RKO (cell line): ENCODE results near the gene MRGPRX2.
A peak's percentile ranks its signal among the peaks of the same experiment; 100 is the strongest.

ENCODE experiments used
- DNase-seq: peaks from one replicate; pipeline ENCODE4 v3.0.0-alpha.2; 2016; ENCODE audit warnings: low spot score

MRGPRX2 gene

DNA sequence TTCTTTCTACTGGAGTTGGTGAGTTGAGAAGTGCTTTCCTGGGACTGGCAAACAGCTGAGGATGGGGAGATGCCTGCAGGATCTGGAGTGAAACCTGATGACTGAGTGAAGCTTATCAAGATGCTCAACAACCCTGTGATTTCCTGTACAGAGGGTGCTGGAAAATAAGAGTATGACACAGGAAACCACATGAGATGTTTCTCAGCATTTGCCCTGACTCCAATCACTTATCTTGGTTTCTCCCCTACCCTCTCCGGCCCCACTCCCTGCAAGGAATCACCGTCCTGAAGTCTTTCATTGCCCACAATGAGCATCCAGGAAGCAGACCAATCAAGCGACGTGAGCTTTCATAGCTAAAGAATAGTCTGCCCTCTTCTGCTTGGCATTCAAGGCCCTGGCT, at the start of gene MRGPRX2:
MRGPRX2 (minus strand) TSS at position 89 of the 400 bp plus-strand sequence. CDS start 4,315 bp downstream, outside the sequence.
- no peak for DNase-seq

DNA sequence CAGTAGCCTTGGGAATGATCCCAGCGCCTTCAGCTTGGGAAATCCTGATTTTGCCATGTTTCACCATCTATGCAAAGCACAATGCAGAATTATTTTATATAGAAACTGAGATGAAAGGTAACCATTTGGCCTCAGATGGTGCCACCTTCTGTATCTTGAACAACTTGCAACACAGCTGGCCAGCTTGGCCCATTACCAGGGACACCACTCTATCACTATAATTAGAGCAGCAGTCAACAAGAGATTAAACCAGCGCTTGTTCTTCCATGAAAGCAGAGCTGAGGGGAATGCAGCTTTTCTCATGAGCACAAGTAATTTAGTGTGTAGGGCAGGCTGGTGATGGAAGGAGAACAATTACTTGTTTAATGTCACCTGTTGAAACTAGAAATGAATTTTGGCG, 49.8 kb upstream of the MRGPRX2 start:
- DNase-seq, result no peak

DNA sequence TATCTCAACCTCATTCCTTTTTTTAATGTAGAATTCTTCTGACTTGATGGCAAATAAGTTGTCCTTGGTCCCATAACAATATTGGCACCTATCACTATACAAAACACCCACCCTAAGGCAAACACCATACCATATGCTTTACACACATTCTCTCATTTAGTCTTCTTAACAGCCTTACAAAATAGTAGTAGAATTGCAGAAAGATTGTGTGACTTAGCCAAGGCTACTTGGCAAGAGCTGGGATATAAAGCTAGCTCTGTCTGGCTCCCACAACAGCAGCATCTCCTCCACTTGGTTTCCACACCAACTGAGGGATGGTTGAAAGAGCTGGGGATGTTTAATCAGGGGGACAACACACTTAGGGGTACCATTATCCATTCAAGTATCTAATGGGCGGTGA, 46.6 kb upstream of the MRGPRX2 start:
- no peak for DNase-seq

DNA sequence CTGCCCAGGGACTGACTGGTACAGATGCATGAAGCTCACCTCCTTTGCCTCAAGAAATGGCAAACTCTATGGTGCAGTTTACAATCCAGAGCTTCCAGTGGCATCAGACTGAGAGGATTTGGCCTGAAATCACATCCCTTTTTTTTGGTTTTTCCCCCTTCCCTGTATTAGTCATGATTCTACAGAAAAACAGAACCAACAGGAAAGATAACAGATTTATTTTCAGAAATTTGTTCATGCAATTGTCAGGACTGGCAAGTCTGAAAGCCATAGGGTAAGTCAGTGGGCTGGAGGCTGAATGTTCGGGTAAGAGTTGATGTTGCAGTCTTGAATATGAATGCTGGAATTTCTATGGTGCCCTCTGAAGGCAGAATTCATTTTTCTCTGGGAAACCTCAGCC, 44.5 kb upstream of the MRGPRX2 start:
- no peak for DNase-seq

DNA sequence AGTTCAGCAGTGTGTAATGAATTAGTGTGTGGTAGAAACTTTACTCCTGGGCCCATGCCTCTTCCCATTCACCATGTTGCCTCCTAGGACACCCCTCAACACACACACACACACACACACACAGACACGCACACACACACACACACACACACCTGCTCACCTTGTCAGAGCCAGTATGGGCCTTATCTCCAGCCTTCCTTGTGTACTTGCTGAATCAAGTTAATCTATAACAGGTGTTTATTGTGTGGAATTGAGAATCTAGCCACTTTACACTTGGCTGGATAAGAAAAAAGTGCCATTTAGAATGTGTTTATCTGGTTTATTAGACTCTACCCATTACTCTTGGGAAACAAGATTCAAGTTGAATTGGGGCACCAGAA, 42.0 kb upstream of the MRGPRX2 start:
- no peak for DNase-seq

DNA sequence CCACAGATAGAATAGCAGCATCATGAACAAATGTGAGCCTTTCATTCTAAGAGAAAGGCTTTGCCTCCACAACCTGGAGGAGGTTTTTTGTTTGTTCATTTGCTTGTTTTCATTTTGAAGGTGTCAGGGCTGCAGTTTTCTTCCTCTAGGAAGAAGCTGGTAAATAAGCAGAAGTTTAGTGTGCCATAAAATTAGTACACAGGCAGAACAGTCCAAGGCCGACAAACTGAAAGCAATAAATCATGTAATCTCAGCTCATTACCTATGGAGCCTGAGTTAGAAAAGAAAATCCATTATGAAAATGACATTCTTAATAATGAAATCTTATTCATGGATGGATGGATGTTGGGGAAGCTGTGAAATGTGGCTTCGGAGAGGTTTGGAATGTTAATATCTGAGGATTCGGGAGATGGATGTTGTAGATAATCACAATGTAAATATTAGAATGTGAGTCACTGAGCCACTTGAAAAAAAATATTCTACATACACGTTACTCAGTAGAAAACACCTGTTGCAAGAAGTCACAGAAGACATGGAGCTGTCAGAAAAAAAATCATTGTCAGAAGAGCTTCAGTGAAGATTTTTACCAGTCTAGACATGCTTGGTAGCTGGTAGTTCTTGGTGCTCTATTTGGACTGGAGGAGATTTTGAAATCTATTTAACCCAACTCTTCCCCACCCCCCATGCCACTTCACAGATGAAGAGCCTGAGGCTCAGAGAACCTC, 41.4 kb upstream of the MRGPRX2 start:
- no peak for DNase-seq

DNA sequence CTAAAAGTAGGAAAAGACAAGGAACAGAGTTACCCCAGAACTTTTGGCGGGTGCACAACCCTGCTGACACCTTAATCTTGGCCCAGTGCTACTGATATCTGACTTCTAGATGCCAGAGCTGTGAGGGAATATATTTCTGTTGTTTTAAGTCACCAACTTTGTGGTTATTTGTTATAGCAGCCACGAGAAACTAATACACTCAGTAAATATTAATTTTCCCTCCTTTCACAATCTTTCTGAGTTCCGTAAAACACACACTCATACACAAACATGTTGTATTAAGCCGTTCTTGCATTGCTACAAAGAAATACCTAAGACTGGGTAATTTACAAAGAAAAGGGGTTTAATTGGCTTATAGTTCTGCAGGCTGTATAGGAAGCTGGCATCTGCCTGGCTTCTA, 40.4 kb upstream of the MRGPRX2 start:
- no peak for DNase-seq

DNA sequence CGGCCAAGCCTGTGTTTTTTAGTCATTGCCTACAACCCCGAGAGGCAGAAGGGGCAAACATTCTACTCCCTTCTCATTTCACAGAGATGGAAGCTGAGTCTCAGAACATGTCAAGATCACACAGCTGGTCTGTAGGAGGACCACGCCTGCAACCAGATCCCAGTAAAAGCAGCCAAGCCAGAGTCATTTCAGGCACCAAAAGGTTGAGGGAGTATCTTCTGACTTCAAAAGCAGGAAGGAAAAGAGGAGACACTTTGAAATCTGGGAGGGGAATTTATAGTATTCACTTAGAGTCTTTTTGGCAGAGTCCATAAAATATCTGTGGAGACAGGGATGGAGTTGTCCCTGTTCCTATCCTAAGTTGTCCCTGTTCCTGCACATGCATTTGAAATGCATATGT, 38.6 kb upstream of the MRGPRX2 start:
- DNase-seq, result no peak

DNA sequence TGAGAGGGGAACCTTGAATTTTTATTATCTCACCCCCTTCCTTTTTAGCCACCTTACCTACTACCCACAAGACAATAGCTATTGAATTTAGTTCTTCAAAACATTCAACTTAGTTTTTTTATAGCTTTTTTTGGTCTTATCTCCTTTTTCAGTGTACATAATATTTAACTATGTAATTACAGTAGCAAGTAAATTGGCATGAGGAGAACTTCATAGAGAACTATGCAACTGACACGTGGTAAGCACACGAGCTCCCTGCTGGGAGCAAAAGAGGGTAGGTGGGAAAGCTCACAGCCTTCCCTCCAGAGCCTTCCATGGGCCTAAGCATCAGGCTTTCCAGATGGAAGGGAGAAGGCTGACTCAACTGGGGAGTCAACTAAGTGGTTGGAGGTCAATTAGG, 34.3 kb upstream of the MRGPRX2 start:
- DNase-seq, result no peak

DNA sequence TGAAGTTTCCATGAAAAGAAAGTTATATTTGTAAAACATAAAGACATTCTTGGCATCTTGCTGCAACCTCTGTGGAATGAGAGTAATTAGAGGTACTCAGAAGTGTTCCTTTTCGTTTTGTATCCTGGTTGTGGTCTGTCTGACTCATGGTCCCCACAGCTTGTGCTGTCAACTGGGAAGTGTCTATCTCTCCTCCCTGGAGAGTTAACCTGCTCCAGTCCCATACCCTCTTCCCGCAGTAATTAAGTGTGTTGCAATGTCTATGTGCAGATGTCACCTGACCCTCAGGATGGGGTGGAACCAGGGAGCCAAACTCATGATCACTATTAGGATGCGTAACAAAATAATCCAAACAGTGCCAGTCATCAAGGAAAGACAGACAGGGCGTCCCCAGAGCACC, 33.5 kb upstream of the MRGPRX2 start:
- no peak for DNase-seq

DNA sequence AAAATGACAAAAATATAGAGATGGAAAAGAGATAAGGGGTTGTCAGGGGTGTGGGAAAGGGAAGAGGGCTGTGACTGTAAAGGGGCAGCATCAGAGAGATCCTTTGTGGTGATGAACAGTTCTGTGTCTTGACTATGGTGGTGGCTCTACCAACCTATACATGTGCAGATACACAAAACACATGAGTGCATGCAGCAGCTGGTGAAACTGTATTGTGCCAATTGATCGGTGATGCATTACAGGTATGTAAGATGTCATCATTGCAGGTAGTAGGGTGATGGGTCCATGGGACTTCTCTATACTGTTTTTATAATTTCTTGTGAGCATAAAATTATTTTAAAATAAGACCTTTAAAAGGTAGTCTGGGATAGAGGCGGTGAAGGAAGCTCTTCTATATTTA, 32.3 kb upstream of the MRGPRX2 start:
- DNase-seq, result no peak

DNA sequence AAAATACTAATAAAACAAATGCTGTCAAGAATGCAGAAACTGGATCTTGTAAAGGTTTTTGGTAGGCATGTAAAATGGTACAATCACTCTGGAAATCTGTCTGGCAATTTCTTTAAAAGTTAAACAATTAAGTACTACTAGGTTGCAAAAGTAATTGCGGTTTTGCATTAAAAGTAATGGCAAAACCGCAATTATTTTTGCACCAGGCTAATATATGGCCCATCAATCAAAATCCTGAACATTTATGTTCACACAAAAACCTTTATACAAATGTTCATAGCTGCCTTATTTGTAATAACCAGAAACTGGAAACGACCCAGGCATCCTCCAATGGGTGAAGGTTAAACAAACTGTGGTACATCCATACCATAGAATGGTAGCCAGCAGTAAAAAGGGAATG, 31.8 kb upstream of the MRGPRX2 start:
- DNase-seq, result no peak

DNA sequence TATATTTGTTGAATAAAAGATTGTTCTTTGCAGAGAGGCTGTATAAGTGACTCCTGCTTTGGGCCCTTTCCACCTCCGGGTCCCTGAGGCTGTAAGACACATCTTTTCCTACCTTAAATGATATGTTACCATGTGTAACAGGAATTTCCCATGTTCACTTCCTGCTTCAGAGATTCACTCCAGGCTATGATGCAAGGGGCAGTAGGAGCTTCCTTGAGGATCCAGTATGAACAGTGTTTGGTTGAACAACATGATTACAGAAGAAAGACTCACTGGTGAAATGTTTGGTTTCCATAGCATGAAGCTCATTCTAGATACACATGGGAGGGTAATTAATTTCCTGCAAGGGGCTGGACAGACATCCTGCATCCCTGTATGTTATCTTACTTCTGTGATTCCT, 30.8 kb upstream of the MRGPRX2 start:
- no peak for DNase-seq

DNA sequence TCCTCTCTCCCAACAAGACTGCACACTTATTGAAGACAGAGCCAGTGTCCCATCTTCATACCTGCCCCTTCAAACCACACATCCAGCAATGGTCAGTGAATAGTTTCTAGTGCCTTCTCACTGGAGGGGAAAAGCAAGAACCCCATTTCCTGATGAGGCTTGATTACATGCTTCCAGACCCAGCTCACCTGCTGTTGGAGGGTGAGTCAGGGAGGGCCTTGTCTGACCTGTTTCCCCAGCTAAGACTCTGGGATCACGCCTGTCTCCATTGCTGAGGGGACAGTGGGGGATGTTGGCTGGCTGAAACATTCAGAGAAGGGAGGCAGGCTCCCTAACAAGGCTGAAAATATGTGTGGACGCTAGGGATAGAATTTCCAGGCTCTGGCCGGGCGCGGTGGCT, 28.9 kb upstream of the MRGPRX2 start:
- DNase-seq, result no peak

DNA sequence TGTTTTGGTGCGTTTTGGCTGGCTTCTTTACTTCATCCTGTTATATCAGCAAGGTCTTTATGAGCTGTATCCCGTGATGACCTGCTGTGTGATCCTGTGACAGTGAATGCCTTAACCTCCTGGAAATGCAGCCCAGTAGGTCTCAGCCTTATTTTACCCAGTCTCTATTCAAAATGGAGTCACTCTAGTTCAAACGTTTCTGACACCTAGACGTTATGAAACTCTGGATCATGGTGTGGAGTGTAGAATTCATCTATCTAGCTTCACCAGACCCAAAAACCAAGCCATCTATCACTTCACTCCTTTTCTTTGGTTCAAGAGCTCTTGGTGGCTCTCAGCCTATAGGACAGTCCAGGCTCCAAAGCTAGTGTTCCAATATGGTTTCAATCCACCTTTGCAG, 28.3 kb upstream of the MRGPRX2 start:
- DNase-seq, result no peak

DNA sequence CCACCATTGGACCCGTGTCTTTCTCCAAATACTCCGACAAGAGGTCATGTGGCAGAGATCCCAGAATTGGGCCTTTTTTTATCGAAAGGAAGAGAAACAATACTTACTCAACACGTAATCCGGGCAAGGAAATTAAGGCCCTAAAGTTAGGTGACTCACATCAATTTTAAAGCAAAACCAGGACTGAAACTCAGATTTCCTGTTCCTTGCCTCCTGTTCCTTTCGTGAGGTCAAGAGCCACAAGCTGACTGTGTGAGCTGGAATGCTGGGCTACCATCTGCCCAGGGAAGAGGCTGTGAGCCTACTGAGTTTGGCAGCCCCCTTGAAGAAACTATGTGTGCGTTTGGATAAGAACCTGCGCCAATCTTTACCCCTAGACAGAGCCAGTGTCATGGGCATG, 27.1 kb upstream of the MRGPRX2 start:
- DNase-seq, result no peak

DNA sequence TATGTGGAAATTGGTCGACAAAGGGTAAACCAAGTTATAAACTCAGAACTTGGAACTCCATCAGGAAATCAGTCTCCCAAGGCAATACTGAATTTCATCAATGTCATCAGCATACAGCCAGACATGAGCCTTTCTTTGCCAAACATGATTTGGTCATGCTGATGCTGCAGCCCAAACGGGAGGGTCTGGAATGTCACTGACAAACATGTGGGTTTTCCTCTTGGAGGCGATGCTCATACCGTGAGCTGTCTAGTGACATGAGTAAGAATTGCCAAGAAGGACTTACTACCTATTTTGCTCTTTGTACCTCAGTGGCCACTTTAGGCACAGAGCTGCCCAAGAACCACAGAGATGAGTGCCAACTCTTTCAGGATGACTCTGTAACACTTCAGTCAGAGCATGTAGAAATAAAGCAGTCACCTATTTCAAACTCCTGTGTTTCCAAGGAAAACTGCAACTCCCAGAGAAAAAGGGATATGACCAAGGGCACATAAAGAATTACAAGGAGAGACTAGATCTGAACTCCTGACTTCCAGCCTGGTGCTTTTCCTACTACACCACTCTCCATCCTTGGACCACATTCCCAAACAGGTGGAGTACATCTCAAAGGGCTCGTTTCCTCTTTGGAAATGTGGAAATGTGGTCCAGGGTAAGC, 24.3 kb upstream of the MRGPRX2 start:
- DNase-seq, result no peak

DNA sequence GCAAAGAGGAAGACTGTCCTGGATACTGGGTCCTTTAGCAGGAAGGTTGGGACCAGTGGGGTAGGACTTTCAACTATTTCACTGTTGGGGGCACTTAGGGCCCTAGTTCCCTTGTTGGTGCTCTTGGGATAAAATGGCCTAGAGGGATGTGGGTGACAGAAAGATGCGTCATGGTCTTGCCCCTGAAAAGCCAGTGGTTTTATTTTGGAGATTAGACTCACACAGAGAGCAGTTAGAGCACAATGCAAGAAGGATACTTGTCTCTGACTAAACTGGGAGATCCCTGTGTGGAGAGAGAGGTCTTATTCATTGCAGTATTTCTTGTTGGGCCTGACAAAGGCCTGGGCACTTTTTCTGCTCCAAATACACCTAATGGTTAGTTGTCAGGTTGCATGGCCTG, 22.6 kb upstream of the MRGPRX2 start:
- DNase-seq, result no peak

DNA sequence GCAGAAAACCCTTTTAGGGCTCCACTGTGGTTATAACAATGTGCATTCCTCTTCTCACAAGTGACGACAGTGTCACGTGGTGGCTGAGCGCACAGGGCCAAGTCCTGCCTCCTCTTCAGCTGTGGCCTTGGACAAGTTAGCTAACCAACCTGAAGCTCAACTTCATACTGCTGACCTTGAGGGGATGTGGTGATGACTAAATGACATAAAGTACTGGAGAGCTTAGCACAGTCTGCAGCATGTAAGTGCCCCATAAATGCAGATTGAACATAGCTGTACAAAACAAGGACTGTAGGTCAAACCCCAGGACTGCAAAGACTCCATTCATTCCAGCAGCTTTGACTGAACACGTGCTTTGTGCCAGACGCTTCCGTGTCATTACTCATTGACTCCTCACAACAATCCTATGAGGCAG, 20.1 kb upstream of the MRGPRX2 start:
- no peak for DNase-seq

DNA sequence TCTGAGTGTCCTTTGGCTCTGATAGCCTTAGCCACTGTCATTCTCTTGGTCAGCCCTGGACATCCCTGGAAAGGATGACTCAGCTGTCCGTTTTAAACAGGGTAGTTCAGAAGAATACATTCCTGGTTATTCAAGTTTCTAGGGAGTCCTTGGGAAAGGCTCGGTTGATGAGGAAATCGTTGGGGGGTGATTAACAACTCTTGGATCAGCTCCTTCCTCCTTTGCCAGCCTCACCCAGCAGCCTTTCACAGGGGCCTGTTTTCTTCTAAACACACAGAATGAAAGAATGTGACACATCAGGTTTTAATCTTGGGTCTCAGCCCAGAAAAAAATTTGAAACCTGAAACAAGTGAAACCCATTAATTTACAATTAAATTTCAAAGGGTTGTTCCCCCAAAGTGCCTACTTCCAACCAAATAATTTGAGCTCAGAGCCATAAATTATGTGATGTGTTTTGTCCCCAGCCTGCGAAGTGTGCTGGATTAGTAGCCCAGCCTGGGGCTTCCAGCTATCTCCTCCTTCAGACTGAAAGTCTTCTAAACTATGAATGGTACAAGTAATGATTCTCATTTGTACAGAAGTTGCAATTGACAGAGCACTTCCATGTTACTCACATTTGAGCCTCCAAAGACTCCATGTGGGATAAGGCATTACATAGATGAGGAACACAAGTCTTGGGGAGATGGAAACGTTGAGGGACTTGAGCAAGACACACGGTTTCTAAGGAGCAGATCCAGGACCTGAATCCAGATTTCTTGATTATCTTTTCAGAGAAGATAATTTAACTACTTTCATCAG, 19.3 kb upstream of the MRGPRX2 start:
- DNase-seq, result no peak

DNA sequence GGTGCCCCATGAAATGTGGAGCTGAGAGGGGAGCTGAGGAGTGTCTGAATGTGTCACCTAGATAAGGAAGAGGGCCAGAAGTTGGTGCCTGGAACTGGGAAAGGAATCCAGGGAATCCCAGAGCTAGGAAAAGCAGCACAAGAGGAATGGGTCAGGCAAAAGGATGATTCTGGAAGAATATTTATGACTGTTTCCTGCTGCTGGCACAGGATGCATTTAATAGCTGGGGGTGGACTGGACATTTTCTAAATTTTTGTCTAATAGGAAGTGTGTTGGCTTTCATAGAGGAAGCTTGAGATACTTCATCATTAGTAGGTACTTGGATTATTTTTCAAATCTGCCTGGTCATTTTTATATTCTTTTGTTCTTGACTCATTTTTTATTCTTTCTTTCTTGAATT, 17.4 kb upstream of the MRGPRX2 start:
- DNase-seq, result no peak

DNA sequence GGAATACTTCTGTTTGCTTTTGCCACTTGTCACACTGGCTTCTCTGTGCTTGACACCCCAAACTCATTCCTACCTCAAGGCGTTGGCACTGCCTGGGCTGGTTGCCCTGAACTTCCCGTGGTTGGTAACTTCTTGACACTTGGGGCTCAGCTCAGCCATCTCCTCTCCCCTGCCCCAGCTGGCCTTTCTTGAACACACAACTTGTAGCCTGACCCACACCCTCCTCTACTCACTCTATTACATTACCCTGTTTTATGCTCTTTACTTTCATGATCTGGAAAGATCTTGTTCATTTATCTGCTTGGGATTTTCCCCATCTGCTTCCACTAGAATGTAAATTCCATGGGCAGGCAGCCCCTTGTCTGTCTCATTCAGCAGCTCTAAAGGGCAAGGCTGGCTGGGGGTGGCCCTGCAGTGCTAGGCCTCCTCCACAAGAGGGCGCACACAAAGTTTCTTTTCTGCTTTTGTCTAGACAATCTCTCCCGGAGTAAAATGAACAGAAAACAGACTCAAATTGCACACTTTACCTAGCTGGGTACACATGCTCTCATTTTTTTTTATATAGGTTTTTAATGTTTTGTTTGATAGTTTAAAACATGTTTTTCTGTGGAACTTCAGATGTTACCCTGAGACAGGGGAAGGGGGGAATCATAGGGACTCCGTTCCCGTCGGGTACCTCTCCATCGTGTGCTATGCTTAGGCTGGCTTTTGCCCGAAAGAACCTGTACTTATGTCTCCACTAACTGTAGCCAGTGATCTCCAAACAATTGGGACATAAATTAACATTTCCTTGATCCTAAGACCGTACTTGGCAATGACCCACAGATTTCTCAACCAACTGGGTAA, 16.4 kb upstream of the MRGPRX2 start:
- DNase-seq, result peak; percentile 41
